GM06990 (cell line): ENCODE results near the gene GK.

Experiments used
- DNase-seq: peaks from one replicate; pipeline ENCODE4 v3.0.0-alpha.2; 2011; ENCODE audit not compliant: insufficient read length; ENCODE audit errors: extremely low read depth
- H3K27me3 ChIP-seq: replicated peaks from 2 replicates; pipeline ENCODE4 v1.6.0; 2011; ENCODE audit warnings: low read length; ENCODE audit not compliant: control insufficient read depth, insufficient read depth
- H3K36me3 ChIP-seq: 2 replicates; pipeline ENCODE4 v1.5.1; 2011; ENCODE audit warnings: low read length; ENCODE audit not compliant: control insufficient read depth, insufficient read depth
- H3K4me3 ChIP-seq: replicated peaks from 2 replicates; pipeline ENCODE4 v1.5.1; 2011; ENCODE audit warnings: low read depth, mild to moderate bottlenecking, control low read depth, low read length
- CTCF ChIP-seq: IDR thresholded peaks from 2 replicates; pipeline ENCODE4 v1.5.1; 2011; ENCODE audit warnings: low read length, control low read depth, mild to moderate bottlenecking, inconsistent platforms; ENCODE audit not compliant: insufficient read depth, poor library complexity, severe bottlenecking

GK gene

GRCh38 chrX:30653415-30654131 lies at the start of gene GK:
Gene GK (plus strand): TSS chrX:30653423. CDS start chrX:30653538, 115 bp downstream.
- no peaks in the 10 kb centered on the region; the same call in 1 of the 2 replicates for H3K27me3 ChIP-seq
- no peaks in the 10 kb centered on the region for H3K36me3 ChIP-seq
- H3K4me3 ChIP-seq: peak within 1 kb of the TSS; percentile 80
- DNase-seq: peak; percentile 62
- no peak for TF ChIP-seq CTCF

- Histone ChIP-seq H3K4me3 (no peak overlapping the region), H3K27me3 (no peaks in the 10 kb centered on the region), H3K36me3 (no peaks in the 10 kb centered on the region)
- DNase-seq: no peak
- no peak for TF ChIP-seq CTCF
Observed at GRCh38 chrX:30607155-30607554, 46.1 kb upstream of the GK start.

GRCh38 chrX:30610026-30610425 lies 43.2 kb upstream of the GK start:
- no peaks in the 10 kb centered on the region for H3K27me3 ChIP-seq
- DNase-seq: no peak
- TF ChIP-seq CTCF: no peak
- no peaks in the 10 kb centered on the region for H3K36me3 ChIP-seq
- H3K4me3 ChIP-seq: no peak overlapping the region

GRCh38 chrX:30612250-30612655 lies 41.0 kb upstream of the GK start:
- no peak overlapping the region for H3K4me3 ChIP-seq
- TF ChIP-seq CTCF: no peak
- no peaks in the 10 kb centered on the region for H3K27me3 ChIP-seq
- no peaks in the 10 kb centered on the region for H3K36me3 ChIP-seq
- DNase-seq: no peak

GRCh38 chrX:30613721-30614120 lies 39.5 kb upstream of the GK start:
- no peak for DNase-seq
- Histone ChIP-seq H3K4me3 (no peak overlapping the region), H3K36me3 (no peaks in the 10 kb centered on the region), H3K27me3 (no peaks in the 10 kb centered on the region)
- no peak for TF ChIP-seq CTCF

- H3K27me3 ChIP-seq: no peaks in the 10 kb centered on the region
- H3K36me3 ChIP-seq: no peaks in the 10 kb centered on the region
- no peak overlapping the region for H3K4me3 ChIP-seq
- DNase-seq: no peak
- TF ChIP-seq CTCF: no peak
Observed at GRCh38 chrX:30615229-30615628, 38.0 kb upstream of the GK start.
